ENCODE results near the gene RIIAD1. TPM values are rescaled to one million over a fixed set of nuclear protein-coding genes. Genes with fewer than 3 reads are reported as not detected.
A peak's percentile ranks its signal among the peaks of the same experiment; 100 is the strongest.
"Not testable (repeated sequence)": the region's sequence is repeated elsewhere in the genome, so short reads cannot be mapped to it uniquely, and the experiment has no call there.

The RIIAD1 gene
- total RNA-seq, result 7.8 TPM

DNA sequence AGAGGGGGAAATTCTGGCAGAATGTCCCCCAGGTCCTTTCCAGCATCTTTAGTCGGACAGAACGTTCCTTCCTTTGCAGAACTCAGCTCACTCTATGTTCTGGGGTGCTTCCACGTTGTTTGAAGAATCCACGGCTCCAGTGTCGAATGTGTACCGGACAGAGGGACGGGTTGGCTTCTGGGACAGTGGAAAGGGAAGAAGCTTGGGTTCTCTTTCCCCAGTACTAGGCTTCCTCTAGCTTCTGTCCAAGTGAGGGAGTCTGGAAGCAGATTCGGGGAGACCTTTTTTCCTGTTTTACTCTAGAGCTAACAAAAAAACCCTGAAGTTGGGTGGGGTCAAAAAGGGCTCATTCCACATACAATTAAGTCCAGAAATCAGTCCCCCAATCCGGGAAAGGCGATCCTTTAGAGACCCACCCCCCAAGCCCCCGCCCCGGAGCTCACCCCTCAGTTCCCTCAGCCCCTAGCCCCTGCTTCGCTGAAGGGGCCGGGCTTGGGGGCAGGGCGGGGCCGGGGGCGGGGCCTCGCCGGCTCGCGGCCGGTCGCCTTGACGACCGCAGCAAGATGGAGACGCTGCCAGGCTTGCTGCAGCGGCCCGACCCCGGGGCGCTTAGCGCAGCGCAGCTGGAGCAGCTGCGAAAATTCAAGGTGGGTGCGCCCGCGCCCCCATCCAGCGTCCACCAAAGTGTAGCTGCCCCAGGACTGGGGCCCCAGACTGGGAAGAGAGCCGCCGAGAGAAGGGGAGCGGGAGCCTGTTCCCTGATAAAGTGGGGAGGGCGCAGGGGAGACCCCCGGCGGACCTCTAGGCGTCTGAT lies at the start of gene RIIAD1:
TSS of gene RIIAD1 (plus strand) at position 549 of the 814 bp plus-strand sequence. CDS start at position 564, 15 bp downstream.
- no peak for DNase-seq

GRCh38 chr1:151673407-151673806 lies 47.9 kb upstream of the RIIAD1 start:
- no peak for DNase-seq

GRCh38 chr1:151680391-151680790 lies 40.9 kb upstream of the RIIAD1 start:
- no peak for DNase-seq

GRCh38 chr1:151680826-151681225 lies 40.5 kb upstream of the RIIAD1 start:
- no peak for DNase-seq

DNA sequence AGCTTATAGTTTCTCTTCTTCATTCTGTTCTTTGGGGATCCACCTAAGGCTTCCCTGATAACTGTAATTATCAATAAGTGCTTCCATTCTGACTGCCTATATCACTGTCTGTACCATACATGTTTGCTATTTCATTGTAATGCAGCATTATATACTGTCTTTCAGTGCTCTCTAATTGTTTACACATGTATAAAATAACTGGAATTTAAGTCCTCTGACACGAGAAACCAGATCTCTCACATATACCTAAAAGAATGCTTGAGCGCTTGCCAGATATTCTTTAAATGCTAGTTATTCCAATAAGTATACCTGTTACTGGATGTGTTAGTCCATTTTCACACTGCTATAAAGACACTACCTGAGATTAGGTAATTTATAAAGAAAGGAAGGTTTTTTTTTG lies 39.4 kb upstream of the RIIAD1 start:
- DNase-seq, result no peak

- DNase-seq, result not testable (repeated sequence)
Observed at GRCh38 chr1:151682901-151683300, 38.4 kb upstream of the RIIAD1 start.

- DNase-seq, result no peak
Observed at GRCh38 chr1:151684128-151684527, 37.2 kb upstream of the RIIAD1 start.

- DNase-seq, result no peak
Observed at GRCh38 chr1:151686561-151686960, 34.8 kb upstream of the RIIAD1 start.

- no peak for DNase-seq
Observed at GRCh38 chr1:151689494-151689893, 31.8 kb upstream of the RIIAD1 start.

DNA sequence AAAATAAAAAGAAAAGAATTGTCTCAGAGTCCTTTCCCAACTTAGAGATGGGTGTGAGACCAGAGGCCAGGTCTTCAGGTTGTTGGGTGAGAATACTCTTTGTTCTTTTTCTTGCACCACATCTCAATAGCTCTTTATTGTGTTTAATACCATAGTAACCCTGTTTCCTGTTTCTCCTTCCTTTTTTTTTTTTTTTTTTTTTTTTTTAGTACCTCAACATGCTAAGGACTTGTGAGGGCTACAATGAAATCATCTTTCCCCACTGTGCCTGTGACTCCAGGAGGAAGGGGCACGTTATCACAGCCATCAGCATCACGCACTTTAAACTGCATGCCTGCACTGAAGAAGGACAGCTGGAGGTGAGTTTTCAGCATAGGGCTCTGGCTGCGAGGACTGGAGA lies 29.1 kb upstream of the RIIAD1 start:
- DNase-seq, result no peak

DNA sequence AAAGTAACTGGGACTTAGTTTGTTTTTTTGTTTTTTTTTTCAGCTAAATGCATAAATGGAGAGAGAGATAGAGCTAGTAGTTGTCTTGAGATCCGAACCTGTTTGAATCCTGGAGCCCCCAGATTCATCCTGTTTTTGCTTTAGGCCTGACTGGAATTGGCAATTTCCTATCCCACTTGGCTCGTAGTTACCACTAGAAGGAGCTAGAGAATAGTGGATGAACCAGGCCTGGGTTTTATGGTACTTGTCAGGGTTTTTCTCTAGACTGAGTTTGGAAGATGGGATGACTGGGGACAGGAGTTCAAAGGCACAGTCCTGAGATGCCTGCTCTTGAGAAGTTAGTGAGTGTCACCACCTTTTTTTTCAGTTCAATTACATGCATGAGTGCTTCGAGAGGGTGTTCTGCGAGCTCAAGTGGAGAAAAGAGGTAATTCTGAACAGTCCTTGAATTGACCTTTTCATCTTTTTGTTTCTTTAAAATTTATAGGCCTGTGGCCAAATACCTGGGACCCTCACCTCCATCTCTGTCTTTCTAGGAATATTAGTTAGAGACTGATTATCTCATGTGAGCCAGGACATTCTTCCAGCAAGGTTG lies 28.2 kb upstream of the RIIAD1 start:
- DNase-seq, result no peak

GRCh38 chr1:151701515-151701914 lies 19.8 kb upstream of the RIIAD1 start:
- no peak for DNase-seq

DNA sequence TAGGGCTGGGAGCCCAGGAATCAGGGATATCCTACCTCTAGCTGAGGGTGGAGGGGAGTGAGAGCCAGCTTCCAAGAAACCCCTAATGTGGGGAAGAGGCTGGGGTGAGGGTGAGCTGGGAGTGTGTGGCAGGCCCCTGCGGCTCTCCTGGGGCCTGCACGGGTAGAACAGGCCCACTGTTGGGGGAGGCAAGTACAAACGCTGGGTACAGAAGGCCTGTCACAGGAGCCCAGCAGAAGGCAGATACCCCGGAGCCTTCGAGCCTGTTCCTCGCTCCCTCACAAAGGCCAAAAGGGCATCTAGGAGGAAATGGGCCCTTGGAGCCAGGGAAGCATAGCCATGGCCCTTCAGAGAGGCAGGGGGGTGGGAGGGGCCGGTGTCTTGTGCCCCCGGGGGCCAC lies 18.4 kb upstream of the RIIAD1 start:
- DNase-seq, result no peak

DNA sequence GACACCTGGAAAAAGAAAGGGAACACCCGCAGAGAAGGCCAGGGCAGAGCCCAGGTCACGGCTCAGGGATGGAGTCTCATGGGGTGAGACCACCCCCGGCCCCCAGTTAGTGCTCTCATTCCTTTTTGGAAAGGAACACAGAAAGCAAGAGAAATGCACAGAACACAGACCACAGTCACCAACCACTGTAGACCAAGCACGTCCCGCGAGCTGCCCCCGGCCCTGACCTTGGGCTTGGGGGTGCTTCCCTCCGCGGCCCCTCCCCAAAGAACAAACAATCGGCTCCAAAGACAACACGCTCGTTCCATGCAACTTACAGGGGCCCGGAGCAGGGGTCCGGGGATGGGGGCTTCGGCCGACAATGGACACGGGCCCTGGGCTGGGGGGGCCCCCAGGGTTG lies 17.5 kb upstream of the RIIAD1 start:
- DNase-seq, result no peak

DNA sequence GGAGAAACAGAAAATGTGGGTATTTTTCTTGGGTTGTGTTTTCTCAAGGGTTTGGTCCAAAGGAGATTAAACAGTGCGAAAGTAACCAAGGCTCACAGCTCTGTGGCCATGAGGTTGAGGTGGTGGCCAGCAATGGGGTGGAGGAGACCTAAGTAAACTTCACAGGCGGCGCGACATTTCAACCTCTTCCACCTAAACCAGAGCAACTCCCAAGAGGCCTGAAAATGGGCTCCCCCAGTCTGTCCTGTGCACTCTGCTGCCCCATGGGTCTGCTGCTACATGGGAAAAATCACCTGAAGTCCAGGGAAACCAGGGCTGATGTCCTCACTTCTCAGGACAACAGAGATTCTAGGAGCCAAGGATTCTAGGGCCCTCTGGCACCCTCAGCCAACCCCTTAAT lies 17.1 kb upstream of the RIIAD1 start:
- DNase-seq, result no peak

DNA sequence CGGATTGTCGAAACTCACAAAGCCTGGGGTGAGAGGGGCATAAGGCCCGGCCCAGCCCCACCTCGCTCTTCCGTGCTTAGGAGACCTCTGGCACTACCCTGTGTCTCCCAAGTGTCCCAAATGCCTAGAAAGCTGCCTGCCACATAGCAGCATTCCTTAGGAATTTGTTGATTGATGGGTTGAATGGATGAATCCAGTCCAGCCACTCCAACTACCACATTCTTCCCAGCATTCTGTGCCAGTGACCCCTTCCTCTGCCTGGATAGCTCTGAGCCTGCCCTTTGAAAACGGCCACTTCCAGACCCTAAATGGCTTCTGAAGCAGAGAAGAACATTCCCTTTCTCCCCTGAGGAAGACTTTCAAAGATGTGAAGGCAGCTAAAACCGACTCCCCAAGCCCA lies 16.2 kb upstream of the RIIAD1 start:
- DNase-seq, result no peak

- no peak for DNase-seq
Observed at GRCh38 chr1:151705753-151706463, 15.4 kb upstream of the RIIAD1 start.

GRCh38 chr1:151706464-151707415 lies 14.6 kb upstream of the RIIAD1 start:
- DNase-seq, result no peak

- no peak for DNase-seq
Observed at GRCh38 chr1:151707541-151708065, 13.7 kb upstream of the RIIAD1 start.

DNA sequence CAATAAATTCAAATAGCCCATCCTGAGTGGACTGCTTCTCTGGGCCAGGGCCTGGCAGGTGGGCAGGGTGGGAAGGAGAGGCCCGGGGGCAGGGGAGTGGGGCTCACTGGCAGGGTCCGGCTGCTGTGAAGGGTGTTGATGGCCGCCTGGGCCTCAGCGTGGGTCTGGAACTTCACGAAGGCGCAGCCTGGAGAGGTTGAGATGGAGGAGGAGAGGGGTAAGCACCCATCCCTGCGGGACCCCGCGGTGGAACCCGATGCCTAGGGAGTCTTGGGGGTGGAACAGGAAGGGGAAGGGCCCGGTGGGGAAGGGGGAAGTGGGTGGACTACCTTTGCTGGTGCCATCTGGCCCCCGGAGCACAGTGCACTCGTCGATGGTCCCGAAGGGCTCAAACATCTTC lies 12.4 kb upstream of the RIIAD1 start:
- no peak for DNase-seq

DNA sequence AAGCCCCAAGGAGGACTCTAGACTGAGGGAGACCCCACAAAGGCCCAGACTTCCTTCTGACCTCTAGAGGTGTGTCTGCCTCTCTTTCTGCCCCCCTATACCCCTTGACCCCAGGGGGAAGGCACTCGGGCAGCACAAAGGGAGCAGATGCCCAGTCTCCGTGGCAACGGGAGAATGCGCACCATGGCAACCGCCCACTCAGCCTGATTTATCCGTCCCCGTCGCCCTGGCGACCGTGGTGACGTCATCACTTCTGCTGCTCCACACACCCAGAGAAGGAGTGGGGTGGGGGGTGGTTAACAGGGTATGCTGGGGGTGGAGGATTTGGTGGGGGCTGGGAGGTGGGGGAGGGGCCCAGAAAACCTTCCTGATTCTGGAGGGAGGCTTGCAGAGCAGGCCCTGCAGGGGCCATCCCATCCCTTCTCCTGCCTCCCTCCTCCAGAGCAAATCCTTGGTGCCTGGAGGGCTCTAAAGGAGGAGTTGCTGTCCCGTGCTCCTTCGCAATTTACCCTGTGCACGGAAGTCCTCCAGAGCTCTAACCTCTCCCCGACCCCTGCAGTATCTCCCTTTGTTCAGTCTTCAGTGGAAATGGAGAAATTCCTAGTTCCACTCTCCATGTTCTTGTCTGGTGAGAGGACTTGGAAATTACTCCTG lies 11.0 kb upstream of the RIIAD1 start:
- peak; percentile 84 for DNase-seq

Measured in occipital lobe (tissue), 2 donors.